Ectodermal cell (in vitro differentiated cells): ENCODE data around the gene ALB.

Experiments
- H3K27ac ChIP-seq: 2 replicates; pipeline ENCODE4 v1.7.0; 2013; ENCODE audit warnings: mild to moderate bottlenecking, low read depth, low read length; ENCODE audit not compliant: insufficient read depth, poor library complexity, severe bottlenecking
- H3K27me3 ChIP-seq: 2 replicates; pipeline ENCODE4 v1.7.0; 2013; ENCODE audit warnings: mild to moderate bottlenecking, low read length; ENCODE audit not compliant: insufficient read depth, control insufficient read depth, poor library complexity, severe bottlenecking
- H3K36me3 ChIP-seq: one replicate; pipeline ENCODE4 v1.7.0; 2013; ENCODE audit warnings: low read length; ENCODE audit not compliant: control insufficient read depth, insufficient read depth
- H3K4me1 ChIP-seq: one replicate; pipeline ENCODE4 v1.7.0; 2013; ENCODE audit warnings: low read length; ENCODE audit not compliant: control insufficient read depth, insufficient read depth
- H3K4me3 ChIP-seq: 2 replicates; pipeline ENCODE4 v1.7.0; 2013; ENCODE audit warnings: low read depth, low read length, control low read depth; ENCODE audit not compliant: insufficient read depth
- H3K9me3 ChIP-seq: 2 replicates; pipeline ENCODE4 v1.7.0; 2013; ENCODE audit warnings: mild to moderate bottlenecking, low read length, moderate library complexity; ENCODE audit not compliant: control insufficient read depth
- WGBS, 2 experiments: methylation state at CpG; one replicate each; pipeline ENCODE4 v1.1.7; 2013; ENCODE audit warnings: missing lambda C conversion rate in 2 of 2; 5-methylcytosine and 5-hydroxymethylcytosine counted together

The ALB gene

GRCh38 chr4:73407227-73407673, 3.2 kb downstream of the ALB start:
- Histone ChIP-seq H3K4me3 (no peak overlapping the region), H3K27me3 (no peaks in the 10 kb centered on the region), H3K9me3 (no peaks in the 10 kb centered on the region), H3K27ac (no peak overlapping the region), H3K4me1 (no peaks in the 10 kb centered on the region), H3K36me3 (no peaks in the 10 kb centered on the region)
- WGBS, 2 experiments: 100% methylated on average over 2 of the region's 2 CpGs

- WGBS, 2 experiments: 76 to 85% methylated on average over 4 of the region's 4 CpGs
- Histone ChIP-seq H3K27me3 (no peaks in the 10 kb centered on the region), H3K27ac (no peak overlapping the region), H3K4me1 (no peaks in the 10 kb centered on the region), H3K36me3 (no peaks in the 10 kb centered on the region), H3K9me3 (no peaks in the 10 kb centered on the region), H3K4me3 (no peak overlapping the region)
These were observed 4.2 kb downstream of the ALB start for GRCh38 chr4:73408181-73408867.

GRCh38 chr4:73409012-73409862, 5.2 kb downstream of the ALB start:
- 96 to 98% methylated on average over 3 to 5 of the region's 6 CpGs for WGBS, 2 experiments
- H3K27ac ChIP-seq: no peak overlapping the region
- H3K4me1 ChIP-seq: no peaks in the 10 kb centered on the region
- H3K36me3 ChIP-seq: no peaks in the 10 kb centered on the region
- no peaks in the 10 kb centered on the region for H3K9me3 ChIP-seq
- H3K4me3 ChIP-seq: no peak overlapping the region
- no peaks in the 10 kb centered on the region for H3K27me3 ChIP-seq

- H3K9me3 ChIP-seq: no peaks in the 10 kb centered on the region
- no peak overlapping the region for H3K27ac ChIP-seq
- H3K4me1 ChIP-seq: no peaks in the 10 kb centered on the region
- no peaks in the 10 kb centered on the region for H3K27me3 ChIP-seq
- 96 to 98% methylated on average over 7 to 8 of the region's 8 CpGs for WGBS, 2 experiments
- no peak overlapping the region for H3K4me3 ChIP-seq
- no peaks in the 10 kb centered on the region for H3K36me3 ChIP-seq
These were observed 6.0 kb downstream of the ALB start for GRCh38 chr4:73409978-73410548.

- no peaks in the 10 kb centered on the region for H3K36me3 ChIP-seq
- H3K27me3 ChIP-seq: no peaks in the 10 kb centered on the region
- WGBS, 2 experiments: 88 to 100% methylated on average over 2 of the region's 3 CpGs
- H3K9me3 ChIP-seq: no peaks in the 10 kb centered on the region
- no peaks in the 10 kb centered on the region for H3K4me1 ChIP-seq
- no peak overlapping the region for H3K4me3 ChIP-seq
- no peak overlapping the region for H3K27ac ChIP-seq
These were observed 7.0 kb downstream of the ALB start for GRCh38 chr4:73410916-73411730.

- Histone ChIP-seq H3K4me3 (no peak overlapping the region), H3K9me3 (no peaks in the 10 kb centered on the region), H3K27ac (no peak overlapping the region), H3K27me3 (no peaks in the 10 kb centered on the region), H3K4me1 (no peaks in the 10 kb centered on the region), H3K36me3 (no peaks in the 10 kb centered on the region)
- WGBS, 2 experiments: 95 to 96% methylated on average over 7 to 8 of the region's 8 CpGs
These were observed 7.8 kb downstream of the ALB start for GRCh38 chr4:73411731-73412414.

GRCh38 chr4:73413294-73413755, 9.2 kb downstream of the ALB start:
- Histone ChIP-seq H3K4me3 (no peak overlapping the region), H3K27me3 (no peaks in the 10 kb centered on the region), H3K36me3 (no peaks in the 10 kb centered on the region), H3K4me1 (no peaks in the 10 kb centered on the region), H3K27ac (no peak overlapping the region), H3K9me3 (no peaks in the 10 kb centered on the region)
- WGBS, 2 experiments: 89 to 91% methylated on average over 4 of the region's 4 CpGs

- Histone ChIP-seq H3K9me3 (no peaks in the 10 kb centered on the region), H3K4me3 (no peak overlapping the region), H3K36me3 (no peaks in the 10 kb centered on the region), H3K27me3 (no peaks in the 10 kb centered on the region), H3K4me1 (no peaks in the 10 kb centered on the region), H3K27ac (no peak overlapping the region)
- 90% methylated on average over 2 of the region's 2 CpGs for WGBS, 2 experiments
These were observed 10.8 kb downstream of the ALB start for GRCh38 chr4:73414936-73415271.

GRCh38 chr4:73415807-73416238, 11.7 kb downstream of the ALB start:
- no peaks in the 10 kb centered on the region for H3K36me3 ChIP-seq
- 95% methylated on average over 2 of the region's 2 CpGs; no CpG with 5 or more reads in 1 of the 2 experiments for WGBS, 2 experiments
- H3K9me3 ChIP-seq: no peaks in the 10 kb centered on the region

More at GRCh38 chr4:73415807-73416238, 11.7 kb downstream of the ALB start:
- Histone ChIP-seq H3K4me3 (no peak overlapping the region), H3K27ac (no peak overlapping the region), H3K4me1 (no peaks in the 10 kb centered on the region), H3K27me3 (no peaks in the 10 kb centered on the region)
